Suprapubic skin (tissue), 4 donors: Measurements from ENCODE around the gene C11orf54.

Experiments used
- POLR2A ChIP-seq, 2 donors: fragments of 450-650 bp; IDR thresholded peaks; one replicate each; pipeline ENCODE4 v1.6.1; 2017; ENCODE audit warnings: antibody characterized with exemption in 2 of 2, mild to moderate bottlenecking in 2 of 2, moderate library complexity in 2 of 2
- POLR2AphosphoS5 ChIP-seq, 3 donors: sonication (generic); formaldehyde crosslinking; IDR thresholded peaks; one replicate each; pipeline ENCODE4 v1.6.1; 2017; ENCODE audit warnings: antibody characterized with exemption in 3 of 3
- TF ChIP-seq, protein P1 (sequence below), 2 donors: fragments of 200-600 bp in 1 of 2; fragments of 450-650 bp in 1 of 2; sonication (generic) in 1 of 2; IDR thresholded peaks; one replicate each; pipeline ENCODE4 v1.5.1; 2016 to 2019; ENCODE audit warnings: antibody characterized with exemption in 2 of 2, mild to moderate bottlenecking in 1 of 2, moderate library complexity in 1 of 2

DNA sequence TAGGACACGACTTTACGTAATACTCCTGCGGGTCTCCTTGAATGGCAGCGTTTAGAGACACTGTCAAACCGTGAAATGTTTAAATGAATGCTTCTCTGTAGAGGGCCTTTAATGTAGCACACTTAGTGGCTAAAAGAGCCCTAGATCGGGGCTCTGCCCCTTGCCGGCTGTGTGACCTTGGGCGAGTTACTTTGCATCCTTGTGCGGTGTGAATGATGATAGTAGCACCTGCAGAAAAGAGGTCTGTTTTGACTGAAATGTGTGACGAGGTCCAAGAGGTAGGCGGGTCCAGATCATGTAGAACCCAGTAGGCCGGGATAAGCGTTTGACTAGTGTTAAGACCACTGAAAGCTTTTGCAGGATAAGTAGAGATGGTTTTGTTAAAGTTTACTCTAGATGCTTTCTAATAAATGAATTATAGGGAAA is 43.5 kb downstream of the C11orf54 start:
- TF ChIP-seq, protein P1, sequence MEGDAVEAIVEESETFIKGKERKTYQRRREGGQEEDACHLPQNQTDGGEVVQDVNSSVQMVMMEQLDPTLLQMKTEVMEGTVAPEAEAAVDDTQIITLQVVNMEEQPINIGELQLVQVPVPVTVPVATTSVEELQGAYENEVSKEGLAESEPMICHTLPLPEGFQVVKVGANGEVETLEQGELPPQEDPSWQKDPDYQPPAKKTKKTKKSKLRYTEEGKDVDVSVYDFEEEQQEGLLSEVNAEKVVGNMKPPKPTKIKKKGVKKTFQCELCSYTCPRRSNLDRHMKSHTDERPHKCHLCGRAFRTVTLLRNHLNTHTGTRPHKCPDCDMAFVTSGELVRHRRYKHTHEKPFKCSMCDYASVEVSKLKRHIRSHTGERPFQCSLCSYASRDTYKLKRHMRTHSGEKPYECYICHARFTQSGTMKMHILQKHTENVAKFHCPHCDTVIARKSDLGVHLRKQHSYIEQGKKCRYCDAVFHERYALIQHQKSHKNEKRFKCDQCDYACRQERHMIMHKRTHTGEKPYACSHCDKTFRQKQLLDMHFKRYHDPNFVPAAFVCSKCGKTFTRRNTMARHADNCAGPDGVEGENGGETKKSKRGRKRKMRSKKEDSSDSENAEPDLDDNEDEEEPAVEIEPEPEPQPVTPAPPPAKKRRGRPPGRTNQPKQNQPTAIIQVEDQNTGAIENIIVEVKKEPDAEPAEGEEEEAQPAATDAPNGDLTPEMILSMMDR (IDR thresholded peaks at IDR 0.05): no peak
- no peak for TF ChIP-seq POLR2A (IDR thresholded peaks at IDR 0.05)
- no peak for TF ChIP-seq POLR2AphosphoS5 (IDR thresholded peaks at IDR 0.05)
